NCI-H524 (cell line): ENCODE results near the gene HPS5.
"Not testable (repeated sequence)": the region's sequence is repeated elsewhere in the genome, so short reads cannot be mapped to it uniquely, and the experiment has no call there.

Source experiments
- DNase-seq, 2 experiments: peaks; one replicate each; lab custom pipeline; 2025; lab: John Stamatoyannopoulos, UW

The HPS5 gene

GRCh38 chr11:18321969-18322711 is at the start of gene HPS5, which contains the start of gene GTF2H1:
TSS of gene HPS5 (minus strand) at chr11:18322140. CDS start at chr11:18317858, 4,282 bp downstream.
TSS of gene GTF2H1 (plus strand) at chr11:18322567. CDS start at chr11:18333075, 10,508 bp downstream.
- peak; percentile 95 to 96 for DNase-seq

GRCh38 chr11:18371279-18371678 is 49.3 kb upstream of the HPS5 start:
- no peak for DNase-seq

- DNase-seq, result no peak
Measured at GRCh38 chr11:18369398-18369797, 47.5 kb upstream of the HPS5 start.

GRCh38 chr11:18368221-18368620 is 46.3 kb upstream of the HPS5 start:
- DNase-seq, result no peak

GRCh38 chr11:18367431-18367830 is 45.5 kb upstream of the HPS5 start:
- no peak for DNase-seq

- DNase-seq, result no peak
Measured at GRCh38 chr11:18366286-18366685, 44.3 kb upstream of the HPS5 start.

- DNase-seq, result no peak
Measured at GRCh38 chr11:18365741-18366140, 43.8 kb upstream of the HPS5 start.

- DNase-seq, result no peak
Measured at GRCh38 chr11:18364495-18365073, 42.6 kb upstream of the HPS5 start.

GRCh38 chr11:18361154-18361553 is 39.2 kb upstream of the HPS5 start:
- DNase-seq, result no peak

- DNase-seq, result no peak
Measured at GRCh38 chr11:18358646-18359045, 36.7 kb upstream of the HPS5 start.

GRCh38 chr11:18352581-18352980 is 30.6 kb upstream of the HPS5 start:
- DNase-seq, result no peak

GRCh38 chr11:18347471-18348125 is 25.7 kb upstream of the HPS5 start:
- no peak for DNase-seq

GRCh38 chr11:18332891-18333290 is 11.0 kb upstream of the HPS5 start:
- no peak for DNase-seq

GRCh38 chr11:18332302-18332701 is 10.4 kb upstream of the HPS5 start:
- no peak for DNase-seq

- no peak for DNase-seq
Measured at GRCh38 chr11:18330921-18331320, 9.0 kb upstream of the HPS5 start.

GRCh38 chr11:18329196-18329870 is 7.4 kb upstream of the HPS5 start:
- no peak for DNase-seq

- no peak for DNase-seq
Measured at GRCh38 chr11:18324381-18324780, 2.4 kb upstream of the HPS5 start.

- DNase-seq, result not testable (repeated sequence)
Measured at GRCh38 chr11:18323881-18324280, 1.9 kb upstream of the HPS5 start.

GRCh38 chr11:18322818-18323570 is 1.1 kb upstream of the HPS5 start:
- no peak for DNase-seq

GRCh38 chr11:18321578-18321968 is 367 bp downstream of the HPS5 start:
- DNase-seq, result no peak

GRCh38 chr11:18320617-18321016 is 1.3 kb downstream of the HPS5 start:
- no peak for DNase-seq

- DNase-seq, result no peak
Measured at GRCh38 chr11:18319914-18320313, 2.0 kb downstream of the HPS5 start.
